ENCODE measurements around the gene INSM1.
"Not testable (repeated sequence)": the region's sequence is repeated elsewhere in the genome, so short reads cannot be mapped to it uniquely, and the experiment has no call there.

INSM1 gene

DNA sequence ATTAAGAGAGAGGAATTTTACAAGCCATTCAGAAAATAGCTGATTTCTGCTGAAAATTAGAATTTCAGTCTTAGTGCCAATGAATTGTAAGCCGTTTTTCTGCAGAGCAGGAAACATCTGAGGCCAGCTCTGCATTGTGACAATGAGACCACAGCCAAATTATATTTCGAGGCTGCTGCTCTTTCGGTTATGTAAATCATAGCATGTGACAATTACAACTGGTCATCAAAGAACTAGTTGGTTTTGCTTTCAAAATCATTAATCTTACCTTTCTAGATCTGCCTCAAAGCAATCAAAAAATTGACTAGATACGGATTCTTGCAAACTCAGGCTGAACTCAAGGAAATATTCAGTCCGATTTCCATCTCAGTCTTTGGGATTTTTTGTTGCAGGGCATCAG lies 33.4 kb upstream of the INSM1 start:
- no peak for DNase-seq

DNA sequence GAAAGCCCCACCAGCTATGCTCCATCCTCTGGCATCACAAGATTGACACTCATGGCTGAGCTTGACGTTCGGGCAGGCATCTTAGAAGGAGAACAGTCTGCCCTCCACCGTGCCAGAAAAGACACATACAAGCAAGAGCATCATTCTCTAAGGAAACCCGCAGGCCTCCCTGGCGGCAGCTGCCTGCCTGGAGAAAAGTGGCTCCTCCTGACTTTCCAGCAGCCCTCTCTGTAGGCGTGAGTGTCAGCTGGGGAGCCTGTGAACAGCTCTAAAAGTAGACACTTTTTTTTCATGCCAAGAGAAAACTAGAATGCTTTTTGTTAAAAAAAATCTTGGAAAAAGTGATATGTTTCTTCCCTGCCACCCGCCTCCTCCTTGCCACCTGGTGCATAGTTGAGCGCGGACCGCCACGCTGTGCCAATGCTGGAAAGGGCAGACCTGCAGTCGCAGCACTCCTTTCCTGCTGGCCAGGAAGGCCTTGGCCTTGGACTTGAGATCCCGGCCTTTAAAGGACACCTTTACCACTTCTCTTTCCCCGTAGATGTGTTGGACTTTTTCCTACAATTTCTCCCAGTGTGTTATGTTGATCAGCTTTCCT lies 29.7 kb upstream of the INSM1 start:
- DNase-seq = no peak
- H3K27me3 ChIP-seq (replicated peaks; ENCODE audit: control insufficient read depth, insufficient read depth, low read length, poor library complexity, severe bottlenecking) = no peaks in the 10 kb centered on the region
- H3K4me3 ChIP-seq (ENCODE audit: insufficient read depth, low read depth, low read length, poor library complexity, severe bottlenecking) = no peak overlapping the region
- no peak overlapping the region for H3K27ac ChIP-seq (ENCODE audit: insufficient read depth, low read length, poor library complexity, severe bottlenecking)
- no peaks in the 10 kb centered on the region for H3K36me3 ChIP-seq (ENCODE audit: control insufficient read depth, insufficient read depth, low read length)
- no peaks in the 10 kb centered on the region for H3K4me1 ChIP-seq (ENCODE audit: control insufficient read depth, insufficient read depth, low read length, poor library complexity, severe bottlenecking)
- no peaks in the 10 kb centered on the region for H3K9me3 ChIP-seq (ENCODE audit: control insufficient read depth, low read length)

More for the DNA sequence above, 33.4 kb upstream of the INSM1 start:
- H3K27me3 ChIP-seq (replicated peaks; ENCODE audit: control insufficient read depth, insufficient read depth, low read length, poor library complexity, severe bottlenecking) = no peaks in the 10 kb centered on the region
- H3K36me3 ChIP-seq (ENCODE audit: control insufficient read depth, insufficient read depth, low read length) = no peaks in the 10 kb centered on the region
- no peaks in the 10 kb centered on the region for H3K9me3 ChIP-seq (ENCODE audit: control insufficient read depth, low read length)
- no peak overlapping the region for H3K4me3 ChIP-seq (ENCODE audit: insufficient read depth, low read depth, low read length, poor library complexity, severe bottlenecking)
- H3K4me1 ChIP-seq (ENCODE audit: control insufficient read depth, insufficient read depth, low read length, poor library complexity, severe bottlenecking) = no peaks in the 10 kb centered on the region
- no peak overlapping the region for H3K27ac ChIP-seq (ENCODE audit: insufficient read depth, low read length, poor library complexity, severe bottlenecking)

DNA sequence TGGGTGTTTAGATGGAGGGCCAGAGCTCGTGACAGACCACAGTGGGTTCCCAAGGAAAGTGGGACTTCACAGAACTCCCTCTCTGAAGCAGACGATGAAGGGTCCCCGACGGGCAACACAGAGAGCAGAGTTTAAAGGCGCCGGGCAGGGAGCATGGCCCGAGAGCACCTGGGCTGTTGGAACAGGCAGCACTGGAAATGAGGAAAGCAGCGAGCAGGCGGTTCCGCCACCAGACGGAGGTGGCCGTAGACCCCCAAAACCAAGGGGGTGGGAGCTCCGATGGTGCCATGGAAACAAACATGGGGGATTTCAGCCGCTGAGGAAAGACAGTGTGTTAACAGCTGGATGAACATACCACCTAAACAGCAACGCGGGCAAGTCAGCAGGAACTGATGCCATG lies 27.5 kb upstream of the INSM1 start:
- DNase-seq = no peak
- no peak overlapping the region for H3K4me3 ChIP-seq (ENCODE audit: insufficient read depth, low read depth, low read length, poor library complexity, severe bottlenecking)
- no peaks in the 10 kb centered on the region for H3K36me3 ChIP-seq (ENCODE audit: control insufficient read depth, insufficient read depth, low read length)
- no peaks in the 10 kb centered on the region for H3K4me1 ChIP-seq (ENCODE audit: control insufficient read depth, insufficient read depth, low read length, poor library complexity, severe bottlenecking)
- no peaks in the 10 kb centered on the region for H3K27me3 ChIP-seq (replicated peaks; ENCODE audit: control insufficient read depth, insufficient read depth, low read length, poor library complexity, severe bottlenecking)
- no peaks in the 10 kb centered on the region for H3K9me3 ChIP-seq (ENCODE audit: control insufficient read depth, low read length)
- no peak overlapping the region for H3K27ac ChIP-seq (ENCODE audit: insufficient read depth, low read length, poor library complexity, severe bottlenecking)

DNA sequence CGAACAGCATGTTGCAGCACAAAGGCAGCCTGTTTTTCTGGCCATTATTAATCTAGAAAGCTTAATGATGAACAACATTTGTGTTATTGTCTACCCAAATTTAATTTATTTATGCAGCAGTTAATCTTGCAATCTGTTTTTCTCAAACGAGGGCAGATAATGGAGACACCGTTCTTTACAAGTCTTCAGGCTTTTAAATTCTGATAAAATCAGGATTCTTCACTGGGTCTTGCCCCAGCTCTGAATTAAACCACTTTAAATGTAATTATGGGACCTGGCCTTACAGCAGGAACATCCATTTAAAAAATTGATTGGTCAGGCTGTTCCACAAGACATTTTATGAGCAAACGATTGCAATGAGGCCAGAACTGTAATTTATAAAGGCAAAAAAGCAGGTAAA lies 26.5 kb upstream of the INSM1 start:
- no peaks in the 10 kb centered on the region for H3K36me3 ChIP-seq (ENCODE audit: control insufficient read depth, insufficient read depth, low read length)

DNA sequence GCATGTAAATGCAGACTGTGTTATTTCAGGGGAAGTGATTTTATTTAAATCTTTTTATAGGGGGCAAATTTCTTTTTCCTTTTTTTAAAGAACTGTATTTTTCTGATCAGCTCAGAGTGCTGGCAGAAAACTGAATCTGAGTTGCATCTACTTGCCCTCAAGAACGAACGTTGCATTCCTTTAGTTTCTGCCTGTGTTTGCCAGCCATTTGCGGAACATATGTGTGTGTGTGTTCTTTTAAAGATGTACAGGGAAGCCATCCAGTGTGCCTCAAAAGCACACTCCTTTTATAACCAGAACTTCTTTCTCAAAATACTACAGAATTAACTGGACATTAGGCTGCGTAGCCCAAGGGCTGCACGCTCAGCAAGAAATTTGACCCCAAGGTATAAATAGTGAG lies 25.8 kb upstream of the INSM1 start:
- no peaks in the 10 kb centered on the region for H3K9me3 ChIP-seq (ENCODE audit: control insufficient read depth, low read length)
- DNase-seq = no peak
- H3K36me3 ChIP-seq (ENCODE audit: control insufficient read depth, insufficient read depth, low read length) = no peaks in the 10 kb centered on the region
- no peaks in the 10 kb centered on the region for H3K4me1 ChIP-seq (ENCODE audit: control insufficient read depth, insufficient read depth, low read length, poor library complexity, severe bottlenecking)
- no peaks in the 10 kb centered on the region for H3K27me3 ChIP-seq (replicated peaks; ENCODE audit: control insufficient read depth, insufficient read depth, low read length, poor library complexity, severe bottlenecking)
- H3K4me3 ChIP-seq (ENCODE audit: insufficient read depth, low read depth, low read length, poor library complexity, severe bottlenecking) = no peak overlapping the region
- H3K27ac ChIP-seq (ENCODE audit: insufficient read depth, low read length, poor library complexity, severe bottlenecking) = no peak overlapping the region

More for the DNA sequence above, 26.5 kb upstream of the INSM1 start:
- no peaks in the 10 kb centered on the region for H3K4me1 ChIP-seq (ENCODE audit: control insufficient read depth, insufficient read depth, low read length, poor library complexity, severe bottlenecking)
- H3K27me3 ChIP-seq (replicated peaks; ENCODE audit: control insufficient read depth, insufficient read depth, low read length, poor library complexity, severe bottlenecking) = no peaks in the 10 kb centered on the region
- no peak for DNase-seq
- no peak overlapping the region for H3K27ac ChIP-seq (ENCODE audit: insufficient read depth, low read length, poor library complexity, severe bottlenecking)
- no peak overlapping the region for H3K4me3 ChIP-seq (ENCODE audit: insufficient read depth, low read depth, low read length, poor library complexity, severe bottlenecking)
- no peaks in the 10 kb centered on the region for H3K9me3 ChIP-seq (ENCODE audit: control insufficient read depth, low read length)

DNA sequence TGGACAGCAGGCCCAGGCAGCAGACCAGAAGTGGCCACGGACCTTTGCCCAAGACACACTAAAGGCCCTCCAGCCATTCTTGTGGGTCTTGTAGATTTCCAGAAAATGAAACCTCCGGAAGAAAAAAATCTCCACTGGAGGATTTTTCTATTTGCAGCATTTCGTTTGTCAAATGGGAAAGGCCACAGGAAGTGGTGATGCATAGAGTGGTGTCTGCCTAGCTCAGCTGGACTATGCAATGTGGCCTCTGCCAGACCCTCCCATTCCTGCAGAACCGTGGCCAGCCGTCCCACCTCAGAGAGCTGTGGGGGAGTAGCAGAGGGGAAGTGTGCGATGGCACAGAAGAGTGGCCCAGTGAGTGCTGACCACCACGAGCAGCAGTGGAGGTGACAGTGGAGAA lies 24.0 kb upstream of the INSM1 start:
- no peak for DNase-seq
- no peaks in the 10 kb centered on the region for H3K36me3 ChIP-seq (ENCODE audit: control insufficient read depth, insufficient read depth, low read length)
- no peak overlapping the region for H3K4me3 ChIP-seq (ENCODE audit: insufficient read depth, low read depth, low read length, poor library complexity, severe bottlenecking)

DNA sequence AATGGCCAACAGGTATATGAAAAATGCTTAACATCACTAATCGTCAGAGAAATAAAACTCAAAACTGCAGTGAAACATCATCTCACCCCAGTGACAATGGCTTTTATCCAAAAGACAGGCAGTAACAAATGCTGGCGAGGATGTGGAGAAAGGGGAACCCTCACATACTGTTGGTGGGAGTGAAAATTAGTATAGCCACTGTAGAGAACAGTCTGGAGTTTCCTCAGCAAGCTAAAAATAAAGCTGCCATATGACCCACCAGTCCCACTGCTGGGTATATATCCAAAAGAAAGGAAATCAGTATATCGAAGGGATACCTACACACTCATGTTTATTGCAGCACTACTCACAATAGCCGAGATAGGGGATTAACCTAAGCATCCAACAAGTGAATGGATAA lies 23.4 kb upstream of the INSM1 start:
- DNase-seq = no peak
- no peaks in the 10 kb centered on the region for H3K36me3 ChIP-seq (ENCODE audit: control insufficient read depth, insufficient read depth, low read length)
- no peak overlapping the region for H3K4me3 ChIP-seq (ENCODE audit: insufficient read depth, low read depth, low read length, poor library complexity, severe bottlenecking)

More for the DNA sequence above, 24.0 kb upstream of the INSM1 start:
- Histone ChIP-seq H3K9me3 (ENCODE audit: control insufficient read depth, low read length) (no peaks in the 10 kb centered on the region), H3K4me1 (ENCODE audit: control insufficient read depth, insufficient read depth, low read length, poor library complexity, severe bottlenecking) (no peaks in the 10 kb centered on the region), H3K27me3 (replicated peaks; ENCODE audit: control insufficient read depth, insufficient read depth, low read length, poor library complexity, severe bottlenecking) (no peaks in the 10 kb centered on the region), H3K27ac (ENCODE audit: insufficient read depth, low read length, poor library complexity, severe bottlenecking) (no peak overlapping the region)

DNA sequence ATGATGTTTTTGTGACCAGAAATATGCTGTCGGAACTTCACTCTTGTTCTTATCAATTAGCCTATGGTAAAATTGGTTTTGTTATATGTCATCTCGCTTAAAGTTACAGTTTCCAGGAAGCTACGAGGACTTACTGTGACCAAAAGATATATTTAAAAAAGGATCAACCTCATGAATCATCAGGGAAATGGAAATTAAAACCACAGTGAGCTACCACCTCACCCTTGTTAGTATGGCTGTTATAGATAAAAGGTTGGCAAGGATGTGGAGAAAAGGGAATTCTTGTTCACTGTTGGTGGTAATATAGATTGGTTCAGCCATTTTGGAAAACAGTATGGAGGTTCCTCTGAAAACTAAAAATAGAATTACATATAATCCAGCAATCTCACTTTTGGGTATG lies 14.3 kb upstream of the INSM1 start:
- H3K9me3 ChIP-seq (ENCODE audit: control insufficient read depth, low read length) = no peaks in the 10 kb centered on the region
- H3K27me3 ChIP-seq (replicated peaks; ENCODE audit: control insufficient read depth, insufficient read depth, low read length, poor library complexity, severe bottlenecking) = no peaks in the 10 kb centered on the region
- no peak for DNase-seq
- no peak overlapping the region for H3K4me3 ChIP-seq (ENCODE audit: insufficient read depth, low read depth, low read length, poor library complexity, severe bottlenecking)
- no peaks in the 10 kb centered on the region for H3K36me3 ChIP-seq (ENCODE audit: control insufficient read depth, insufficient read depth, low read length)
- no peaks in the 10 kb centered on the region for H3K4me1 ChIP-seq (ENCODE audit: control insufficient read depth, insufficient read depth, low read length, poor library complexity, severe bottlenecking)
- no peak overlapping the region for H3K27ac ChIP-seq (ENCODE audit: insufficient read depth, low read length, poor library complexity, severe bottlenecking)

More for the DNA sequence above, 23.4 kb upstream of the INSM1 start:
- Histone ChIP-seq H3K4me1 (ENCODE audit: control insufficient read depth, insufficient read depth, low read length, poor library complexity, severe bottlenecking) (no peaks in the 10 kb centered on the region), H3K9me3 (ENCODE audit: control insufficient read depth, low read length) (no peaks in the 10 kb centered on the region), H3K27me3 (replicated peaks; ENCODE audit: control insufficient read depth, insufficient read depth, low read length, poor library complexity, severe bottlenecking) (no peaks in the 10 kb centered on the region), H3K27ac (ENCODE audit: insufficient read depth, low read length, poor library complexity, severe bottlenecking) (no peak overlapping the region)

DNA sequence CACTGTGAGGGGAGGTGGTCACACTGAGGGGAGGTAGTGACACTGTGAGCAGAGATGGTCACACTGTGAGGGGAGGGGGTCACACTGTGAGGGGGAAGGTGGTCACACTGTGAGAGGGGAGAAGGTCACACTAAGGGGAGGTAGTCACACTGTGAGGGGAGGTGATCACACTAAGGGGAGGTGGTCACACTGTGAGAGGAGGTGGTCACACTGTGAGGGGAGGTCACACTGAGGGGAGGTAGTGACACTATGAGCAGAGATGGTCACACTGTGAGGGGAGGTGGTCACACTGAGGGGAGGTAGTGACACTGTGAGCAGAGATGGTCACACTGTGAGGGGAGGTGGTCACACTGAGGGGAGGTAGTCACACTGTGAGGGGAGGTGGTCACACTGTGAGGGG lies 12.4 kb upstream of the INSM1 start:
- H3K27me3 ChIP-seq (replicated peaks; ENCODE audit: control insufficient read depth, insufficient read depth, low read length, poor library complexity, severe bottlenecking); H3K27ac ChIP-seq (ENCODE audit: insufficient read depth, low read length, poor library complexity, severe bottlenecking); H3K36me3 ChIP-seq (ENCODE audit: control insufficient read depth, insufficient read depth, low read length); H3K4me1 ChIP-seq (ENCODE audit: control insufficient read depth, insufficient read depth, low read length, poor library complexity, severe bottlenecking); H3K4me3 ChIP-seq (ENCODE audit: insufficient read depth, low read depth, low read length, poor library complexity, severe bottlenecking); DNase-seq; H3K9me3 ChIP-seq (ENCODE audit: control insufficient read depth, low read length): not testable (repeated sequence)

- Histone ChIP-seq H3K4me3 (ENCODE audit: insufficient read depth, low read depth, low read length, poor library complexity, severe bottlenecking) (no peak overlapping the region), H3K27ac (ENCODE audit: insufficient read depth, low read length, poor library complexity, severe bottlenecking) (no peak overlapping the region), H3K9me3 (ENCODE audit: control insufficient read depth, low read length) (no peaks in the 10 kb centered on the region), H3K36me3 (ENCODE audit: control insufficient read depth, insufficient read depth, low read length) (no peaks in the 10 kb centered on the region), H3K27me3 (replicated peaks; ENCODE audit: control insufficient read depth, insufficient read depth, low read length, poor library complexity, severe bottlenecking) (peaks cover 4% of the 10 kb centered on the region), H3K4me1 (ENCODE audit: control insufficient read depth, insufficient read depth, low read length, poor library complexity, severe bottlenecking) (peaks cover 4% of the 10 kb centered on the region)
- DNase-seq = no peak
Measured at GRCh38 chr20:20358801-20359200, 9.1 kb upstream of the INSM1 start.

Measured in effector memory CD4-positive, alpha-beta T cell (primary cell).